Activated T-helper 1 cell treated with Interleukin-2 at 50 U/mL for 16 hours (primary cell): ENCODE results near the gene EXD2.
"Not testable (repeated sequence)": the region's sequence is repeated elsewhere in the genome, so short reads cannot be mapped to it uniquely, and the experiment has no call there.

ENCODE experiments used
- DNase-seq: peaks from one replicate; pipeline ENCODE4 v3.0.0-alpha.2; 2020; ENCODE audit warnings: low read depth

The EXD2 gene

GRCh38 chr14:69281450-69282169, 90.3 kb downstream of the EXD2 start:
- DNase-seq, result no peak

DNA sequence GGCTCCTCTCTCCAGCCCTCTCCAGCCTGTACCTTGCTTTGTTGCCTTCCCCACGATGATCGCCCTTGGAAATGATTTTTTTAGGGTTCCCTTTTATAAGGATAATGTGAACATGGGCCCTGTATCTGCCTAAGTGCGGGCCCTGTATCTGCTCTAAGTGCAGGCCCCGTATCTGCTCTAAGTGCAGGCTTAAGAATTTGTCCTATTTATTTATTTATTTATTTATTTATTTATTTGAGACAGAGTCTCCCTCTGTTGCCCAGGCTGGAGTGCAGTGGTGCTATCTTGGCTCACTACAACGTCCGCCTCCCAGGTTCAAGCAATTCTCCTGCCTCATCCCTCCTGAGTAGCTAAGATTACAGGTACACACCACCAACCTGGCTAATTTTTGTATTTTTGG, 91.2 kb downstream of the EXD2 start:
- no peak for DNase-seq

- DNase-seq, result no peak
These were observed 92.9 kb downstream of the EXD2 start for GRCh38 chr14:69284170-69284569.

DNA sequence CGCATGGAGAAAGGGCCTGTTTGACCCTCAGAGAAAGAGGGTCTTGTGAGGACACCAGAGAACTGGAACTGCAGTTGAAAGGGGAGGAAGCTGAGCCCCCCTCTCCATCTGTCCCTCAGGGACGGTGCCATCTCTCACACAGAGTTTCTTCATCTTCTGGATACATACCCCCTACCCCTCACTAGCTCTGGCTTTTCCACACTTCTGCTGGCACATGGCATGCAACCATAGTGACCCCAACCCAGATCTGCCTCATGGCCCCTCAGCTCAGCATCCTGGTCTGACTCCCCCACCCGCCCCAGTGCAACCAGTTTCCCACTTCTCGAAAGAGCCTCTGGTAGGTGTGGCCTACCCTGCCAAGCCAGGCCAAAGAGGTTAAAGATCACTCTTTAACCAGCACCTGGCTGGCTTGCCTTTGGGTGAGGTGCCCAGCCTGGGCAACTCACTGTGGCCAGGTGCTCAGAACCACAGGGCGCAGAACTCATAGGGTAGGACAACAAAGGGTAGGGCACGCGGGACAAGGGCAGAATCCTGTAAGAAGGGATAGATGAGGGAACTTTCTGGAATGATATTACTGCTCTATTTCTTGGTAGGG, 94.5 kb downstream of the EXD2 start:
- no peak for DNase-seq

DNA sequence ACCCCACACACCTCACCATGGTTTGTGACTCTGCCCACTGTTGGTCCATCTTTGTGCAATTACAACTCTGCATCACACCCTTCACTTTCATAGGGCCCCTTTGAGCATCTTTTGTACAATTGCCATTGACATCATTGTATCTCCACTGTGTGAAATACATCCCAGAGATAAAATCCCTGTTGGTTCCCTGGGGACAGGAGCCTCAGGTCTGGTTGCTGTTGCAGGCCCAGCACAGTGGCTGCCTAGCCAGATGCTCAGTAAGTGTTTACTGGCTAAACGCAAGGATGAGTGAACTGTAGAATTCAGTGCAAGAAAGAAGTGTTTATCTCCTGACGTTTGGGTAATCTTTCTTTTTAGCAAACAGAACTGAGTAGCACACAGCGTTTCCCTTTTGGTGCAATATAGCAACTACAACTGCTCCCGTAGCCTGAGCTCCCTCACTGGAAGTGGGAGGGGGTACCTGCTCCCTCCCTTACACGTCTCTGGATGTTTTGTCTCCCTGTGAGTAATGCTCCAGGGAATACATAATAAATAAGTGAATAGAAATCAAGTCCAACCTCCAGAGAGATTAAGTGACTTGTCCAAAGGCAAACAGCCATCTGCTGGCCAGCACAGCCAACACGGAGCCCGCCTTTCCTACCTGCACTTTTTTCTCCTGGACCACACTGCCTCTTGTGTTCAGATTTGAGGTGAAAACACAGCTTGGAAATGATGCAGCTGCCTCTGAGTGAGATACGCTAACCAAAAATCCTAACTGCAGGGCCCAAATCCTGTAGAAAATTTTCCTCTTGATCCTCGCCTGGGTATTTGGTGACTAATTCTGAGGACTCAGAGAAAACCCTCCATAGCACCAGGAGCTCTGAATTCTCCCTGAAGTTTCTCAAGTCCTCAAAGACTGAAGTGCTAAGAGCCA, 96.1 kb downstream of the EXD2 start:
- DNase-seq, result no peak

DNA sequence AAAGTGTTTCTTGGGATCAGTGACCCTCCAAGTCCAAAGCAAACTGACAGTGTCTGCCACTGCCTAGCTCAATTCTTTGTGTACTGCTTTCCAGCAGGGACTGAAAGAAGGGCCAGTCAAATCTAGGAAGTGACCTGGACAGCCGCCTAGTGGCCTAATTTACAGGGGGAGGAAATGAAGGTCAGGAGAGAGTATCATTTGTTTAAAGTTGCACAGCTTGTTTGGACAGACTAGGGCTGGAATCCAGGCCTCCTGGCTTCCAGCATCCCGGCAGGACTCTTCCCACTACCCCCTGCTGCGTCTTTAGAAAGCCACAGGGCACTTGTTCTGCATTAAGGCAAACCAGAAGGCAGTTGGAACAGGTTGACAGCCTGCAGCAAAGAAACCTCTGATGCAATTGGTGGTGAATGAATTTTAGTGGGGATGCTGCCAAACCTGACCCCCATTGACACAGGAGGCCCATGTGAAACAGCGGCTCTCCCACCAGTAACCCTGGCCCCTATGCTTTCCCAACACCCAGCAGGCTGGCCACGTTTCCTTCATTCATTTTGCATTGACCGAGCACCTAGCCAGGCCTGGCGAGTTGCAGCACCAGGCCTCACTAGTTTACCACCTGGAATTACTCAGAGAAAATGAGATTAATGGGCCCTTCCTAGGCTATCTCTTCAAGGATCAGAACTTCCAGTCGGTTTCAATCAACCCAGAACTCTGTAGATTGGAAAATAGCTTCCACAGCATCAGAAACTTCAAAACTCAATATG, 96.9 kb downstream of the EXD2 start:
- DNase-seq, result no peak

- DNase-seq, result no peak
These were observed 97.8 kb downstream of the EXD2 start for GRCh38 chr14:69288956-69289705.

DNA sequence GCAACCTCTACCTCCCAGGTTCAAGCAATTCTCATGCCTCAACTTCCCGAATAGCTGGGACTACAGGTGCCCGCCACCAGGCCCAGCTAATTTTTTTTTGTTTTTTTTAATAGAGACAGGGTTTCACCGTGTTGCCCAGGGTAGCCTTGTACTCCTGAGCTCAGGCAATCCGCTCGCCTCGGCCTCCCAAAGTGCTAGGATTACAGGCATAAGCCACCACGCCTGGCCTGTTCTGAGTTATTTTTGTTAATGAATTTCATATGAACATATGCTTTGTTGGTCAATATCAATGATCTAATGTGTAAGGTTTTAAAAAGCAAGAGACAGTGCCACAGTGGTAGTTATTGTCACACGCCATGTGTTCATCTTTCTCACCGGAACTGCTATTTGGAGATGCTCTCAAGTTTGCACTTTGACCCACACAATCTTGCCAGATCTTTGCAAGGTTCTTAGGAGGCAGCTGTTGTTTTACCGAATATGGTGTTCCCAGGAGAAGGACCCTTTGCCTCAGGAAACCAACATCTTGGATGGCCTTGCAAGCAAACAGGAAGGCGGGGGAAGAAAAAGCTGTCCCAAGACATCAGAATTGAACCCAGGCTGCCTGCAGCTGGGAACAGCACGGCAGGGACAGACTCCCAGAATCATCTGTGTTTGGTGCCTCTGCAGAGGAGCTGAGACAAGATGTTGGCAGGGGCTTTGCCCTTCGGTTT, 98.7 kb downstream of the EXD2 start:
- no peak for DNase-seq

DNA sequence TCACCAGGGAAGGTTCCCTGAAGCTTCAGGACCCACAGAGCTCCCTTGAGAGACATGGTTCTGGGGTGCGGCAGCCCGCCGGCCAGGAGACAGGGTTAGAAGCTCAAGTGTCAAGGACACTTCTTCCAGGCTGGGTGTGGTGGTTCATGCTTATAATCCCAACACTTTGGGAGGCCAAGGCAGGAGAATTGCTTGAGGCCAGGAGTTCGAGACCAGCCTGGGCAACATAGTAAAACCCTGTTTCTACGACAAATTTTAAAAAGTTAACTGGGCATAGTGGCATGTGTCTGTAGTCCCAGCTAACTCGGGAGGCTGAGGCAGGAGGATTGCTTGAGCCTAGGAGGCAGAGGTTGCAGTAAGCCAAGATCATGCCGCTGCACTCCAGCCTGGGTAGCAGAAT, 99.6 kb downstream of the EXD2 start:
- DNase-seq, result not testable (repeated sequence)

DNA sequence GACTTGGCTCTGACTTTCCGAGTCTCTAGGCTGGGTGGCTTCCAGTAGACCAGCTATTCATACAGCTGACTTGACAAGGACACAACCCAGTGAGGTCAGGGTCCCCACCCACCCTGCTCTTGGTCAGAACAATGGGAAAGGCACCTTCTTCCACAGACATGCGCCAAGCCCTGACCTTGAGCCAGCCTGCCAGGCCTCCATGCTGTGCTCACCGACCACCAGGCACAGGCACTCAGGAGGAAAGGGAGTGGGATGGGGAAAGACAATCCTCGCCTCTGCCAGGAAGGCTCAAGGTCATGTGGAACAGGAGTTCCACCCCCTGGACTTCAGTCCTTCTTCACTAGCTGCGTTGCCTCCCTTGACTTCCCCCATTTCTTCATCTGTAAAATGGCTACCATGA, 100.1 kb downstream of the EXD2 start:
- DNase-seq, result no peak

DNA sequence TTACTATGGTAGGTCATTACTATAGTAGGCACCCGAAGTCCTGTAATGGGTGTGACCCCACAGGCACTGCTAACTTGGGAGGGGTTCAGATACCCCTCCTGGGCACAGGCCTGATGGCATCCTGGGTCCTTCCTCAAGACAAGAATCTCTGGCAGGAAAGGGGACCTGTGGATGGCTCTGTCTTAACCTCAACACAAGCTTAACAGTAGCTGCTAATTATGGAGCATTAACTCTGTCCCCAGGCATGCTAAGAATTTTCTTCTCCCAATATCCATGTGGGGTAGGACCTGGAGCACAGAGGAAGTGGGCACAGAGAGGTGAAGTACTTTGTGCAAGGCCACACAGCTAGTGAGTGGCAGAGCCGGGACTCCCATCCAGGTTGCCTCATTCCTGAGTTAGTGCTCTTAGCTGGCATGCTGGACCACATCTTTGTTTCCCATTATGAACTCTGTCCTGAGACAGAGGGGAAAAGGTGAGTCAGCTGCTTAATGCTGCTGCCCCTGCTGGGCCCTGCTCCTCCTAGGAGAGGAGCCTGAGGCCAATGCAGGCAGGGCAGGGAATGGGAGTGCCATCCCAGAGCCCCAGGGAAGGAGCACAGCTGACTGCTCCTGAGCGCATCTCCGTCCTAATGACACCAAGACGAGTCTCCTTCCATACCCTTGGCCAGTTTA, 100.7 kb downstream of the EXD2 start:
- no peak for DNase-seq
